ENCODE results near the gene HPCA.

HPCA gene

GRCh38 chr1:32860566-32860965 is 25.7 kb upstream of the HPCA start:
- TF ChIP-seq CTCF (IDR thresholded peaks at IDR 0.05; ENCODE audit: low read depth, low read length, missing control alignments): no peak
- no peak overlapping the region for H3K4me3 ChIP-seq (ENCODE audit: low read depth, low read length)
- no peak for DNase-seq (ENCODE audit: low read depth)

GRCh38 chr1:32861904-32862695 is 24.2 kb upstream of the HPCA start:
- no peak for TF ChIP-seq CTCF (IDR thresholded peaks at IDR 0.05; ENCODE audit: low read depth, low read length, missing control alignments)
- no peak for DNase-seq (ENCODE audit: low read depth)
- H3K4me3 ChIP-seq (ENCODE audit: low read depth, low read length): no peak overlapping the region

GRCh38 chr1:32863218-32863880 is 22.9 kb upstream of the HPCA start:
- no peak for TF ChIP-seq CTCF (IDR thresholded peaks at IDR 0.05; ENCODE audit: low read depth, low read length, missing control alignments)
- no peak overlapping the region for H3K4me3 ChIP-seq (ENCODE audit: low read depth, low read length)
- no peak for DNase-seq (ENCODE audit: low read depth)

GRCh38 chr1:32863881-32864245 is 22.4 kb upstream of the HPCA start:
- no peak for TF ChIP-seq CTCF (IDR thresholded peaks at IDR 0.05; ENCODE audit: low read depth, low read length, missing control alignments)
- H3K4me3 ChIP-seq (ENCODE audit: low read depth, low read length): no peak overlapping the region
- DNase-seq (ENCODE audit: low read depth): no peak

- TF ChIP-seq CTCF (IDR thresholded peaks at IDR 0.05; ENCODE audit: low read depth, low read length, missing control alignments): no peak
- H3K4me3 ChIP-seq (ENCODE audit: low read depth, low read length): no peak overlapping the region
- DNase-seq (ENCODE audit: low read depth): no peak
Measured at GRCh38 chr1:32864375-32865019, 21.8 kb upstream of the HPCA start.

- no peak for TF ChIP-seq CTCF (IDR thresholded peaks at IDR 0.05; ENCODE audit: low read depth, low read length, missing control alignments)
- H3K4me3 ChIP-seq (ENCODE audit: low read depth, low read length): no peak overlapping the region
- no peak for DNase-seq (ENCODE audit: low read depth)
Measured at GRCh38 chr1:32865639-32866405, 20.5 kb upstream of the HPCA start.
